SK-N-SH treated with all-trans-retinoic acid at 6 μM for 48 hours (cell line): Measurements from ENCODE around the gene HSD17B1.

Experiments used
- ATAC-seq: fragments of 200-7000 bp; cut with Tn5 transposase; 3 replicates; pipeline ENCODE4 v1.9.1; 2020; ENCODE audit warnings: mild to moderate bottlenecking, moderate library complexity
- ARNTL ChIP-seq: fragments of 450-650 bp; formaldehyde crosslinking; IDR thresholded peaks from 2 replicates; pipeline ENCODE4 v1.5.0; 2020; ENCODE audit warnings: low read depth, mild to moderate bottlenecking, moderate library complexity, borderline replicate concordance
- BACH2 ChIP-seq: fragments of 250-450 bp; sonication (Bioruptor Pico); IDR thresholded peaks from 2 replicates; pipeline ENCODE4 v1.9.0; 2021; ENCODE audit warnings: mild to moderate bottlenecking, borderline replicate concordance
- CREB5 ChIP-seq: fragments of 250-450 bp; sonication (Bioruptor Pico); IDR thresholded peaks from 2 replicates; pipeline ENCODE4 v1.5.1; 2020; ENCODE audit warnings: low read depth, mild to moderate bottlenecking, moderate library complexity
- CSDC2 ChIP-seq: fragments of 250-450 bp; sonication (Bioruptor Pico); IDR thresholded peaks from 2 replicates; pipeline ENCODE4 v1.5.0; 2020; ENCODE audit warnings: mild to moderate bottlenecking, moderate library complexity
- CSRNP3 ChIP-seq: fragments of 250-450 bp; sonication (Bioruptor Pico); IDR thresholded peaks from 2 replicates; pipeline ENCODE4 v1.5.1; 2021; ENCODE audit warnings: mild to moderate bottlenecking, moderate library complexity
- ISL1 ChIP-seq: fragments of 250-450 bp; sonication (Bioruptor Pico); IDR thresholded peaks from 2 replicates; pipeline ENCODE4 v2.1.2; 2022; ENCODE audit warnings: mild to moderate bottlenecking, moderate library complexity
- OSR1 ChIP-seq: fragments of 250-450 bp; sonication (Bioruptor Pico); IDR thresholded peaks from 2 replicates; pipeline ENCODE4 v1.8.0; 2022; ENCODE audit warnings: moderate library complexity, mild to moderate bottlenecking, inconsistent platforms
- PATZ1 ChIP-seq: fragments of 250-450 bp; sonication (Bioruptor Pico); IDR thresholded peaks from 2 replicates; pipeline ENCODE4 v1.8.0; 2020; ENCODE audit warnings: mild to moderate bottlenecking, moderate library complexity, borderline replicate concordance
- RARB ChIP-seq: fragments of 250-450 bp; sonication (Bioruptor Pico); IDR thresholded peaks from 2 replicates; pipeline ENCODE4 v1.8.0; 2021; ENCODE audit warnings: mild to moderate bottlenecking, moderate library complexity
- SNAI2 ChIP-seq: fragments of 250-450 bp; sonication (Bioruptor Pico); IDR thresholded peaks from 2 replicates; pipeline ENCODE4 v1.5.0; 2020; ENCODE audit warnings: mild to moderate bottlenecking, moderate library complexity
- TOX ChIP-seq: fragments of 250-450 bp; sonication (Bioruptor Pico); IDR thresholded peaks from 2 replicates; pipeline ENCODE4 v1.8.0; 2021; ENCODE audit warnings: mild to moderate bottlenecking, moderate library complexity, borderline replicate concordance
- TSHZ2 ChIP-seq: fragments of 250-450 bp; sonication (Bioruptor Pico); IDR thresholded peaks from 2 replicates; pipeline ENCODE4 v1.5.0; 2020; ENCODE audit warnings: mild to moderate bottlenecking, moderate library complexity
- ZC3H10 ChIP-seq: fragments of 250-450 bp; sonication (Bioruptor Pico); IDR thresholded peaks from 2 replicates; pipeline ENCODE4 v1.5.1; 2021; ENCODE audit warnings: mild to moderate bottlenecking, moderate library complexity
- ZFP3 ChIP-seq: fragments of 250-450 bp; sonication (Bioruptor Pico); IDR thresholded peaks from 2 replicates; pipeline ENCODE4 v1.5.0; 2020; ENCODE audit warnings: mild to moderate bottlenecking, moderate library complexity
- ZFP30 ChIP-seq: fragments of 450-650 bp; formaldehyde crosslinking; IDR thresholded peaks from 2 replicates; pipeline ENCODE4 v1.5.0; 2022; ENCODE audit warnings: mild to moderate bottlenecking, moderate library complexity
- ZNF565 ChIP-seq: fragments of 450-650 bp; formaldehyde crosslinking; conservative IDR thresholded peaks from 2 replicates; pipeline ENCODE4 v1.5.0; 2020; ENCODE audit warnings: low read depth, mild to moderate bottlenecking, moderate library complexity
- ZNF70 ChIP-seq: fragments of 450-650 bp; formaldehyde crosslinking; IDR thresholded peaks from 2 replicates; pipeline ENCODE4 v1.5.0; 2020; ENCODE audit warnings: mild to moderate bottlenecking, moderate library complexity
- ZNF8 ChIP-seq: fragments of 450-650 bp; formaldehyde crosslinking; IDR thresholded peaks from 2 replicates; pipeline ENCODE4 v1.5.0; 2020; ENCODE audit warnings: mild to moderate bottlenecking, moderate library complexity

The HSD17B1 gene

GRCh38 chr17:42519546-42520491 is 32.9 kb upstream of the HSD17B1 start (continued):
- no peak for TF ChIP-seq CREB5 (CRISPR knock-in tag)
- TF ChIP-seq ZNF8 (CRISPR knock-in tag), result no peak
- no peak for TF ChIP-seq ZFP30 (CRISPR knock-in tag)
- no peak for TF ChIP-seq ZNF565 (CRISPR knock-in tag)
- no peak for TF ChIP-seq ARNTL

GRCh38 chr17:42520540-42520951 is 32.2 kb upstream of the HSD17B1 start:
- peak; percentile 4 for ATAC-seq
- TF ChIP-seq PATZ1 (CRISPR knock-in tag) (0 out of 2 replicates have a peak, but pooled peaks have one; percentile 34), CSRNP3 (CRISPR knock-in tag) (no peak), ZC3H10 (no peak), TOX (CRISPR knock-in tag) (no peak)
- TF ChIP-seq, all 23 proteins: peak for 1

GRCh38 chr17:42521036-42521435 is 31.7 kb upstream of the HSD17B1 start:
- no peak for TF ChIP-seq ZFP30 (CRISPR knock-in tag)
- TF ChIP-seq ZNF565 (CRISPR knock-in tag), result no peak
- no peak for TF ChIP-seq ZNF8 (CRISPR knock-in tag)
- TF ChIP-seq RARB (CRISPR knock-in tag), result no peak
- TF ChIP-seq TSHZ2, result no peak
- no peak for TF ChIP-seq BACH2
- TF ChIP-seq SNAI2, result no peak
- TF ChIP-seq ZFP3 (CRISPR knock-in tag), result no peak
- TF ChIP-seq OSR1 (CRISPR knock-in tag), result no peak
- no peak for TF ChIP-seq ISL1 (CRISPR knock-in tag)
- TF ChIP-seq ZNF70 (CRISPR knock-in tag), result no peak
- TF ChIP-seq CSRNP3 (CRISPR knock-in tag), result no peak
- no peak for ATAC-seq

GRCh38 chr17:42521666-42522262 is 31.0 kb upstream of the HSD17B1 start:
- no peak for ATAC-seq
- no peak for TF ChIP-seq TOX (CRISPR knock-in tag)
- TF ChIP-seq SNAI2, result no peak
- TF ChIP-seq ZFP3 (CRISPR knock-in tag), result no peak
- no peak for TF ChIP-seq TSHZ2
- TF ChIP-seq CSDC2 (CRISPR knock-in tag), result no peak
- TF ChIP-seq ISL1 (CRISPR knock-in tag), result no peak
- no peak for TF ChIP-seq ZC3H10
- no peak for TF ChIP-seq OSR1 (CRISPR knock-in tag)
- TF ChIP-seq CREB5 (CRISPR knock-in tag), result no peak
